OCI-LY1 (cell line): ENCODE data around the gene KLHL14.

Source experiments
- H2AFZ ChIP-seq: fragments of 200-600 bp; sonication (generic), shearing (Covaris generic); 2 replicates; pipeline ENCODE4 v1.6.0; 2014; ENCODE audit warnings: antibody characterized with exemption, mild to moderate bottlenecking, low read length
- H3F3A ChIP-seq: fragments of 200-600 bp; sonication (generic), shearing (Covaris generic); 2 replicates; pipeline ENCODE4 v1.6.0; 2014; ENCODE audit warnings: mild to moderate bottlenecking, antibody characterized with exemption, low read length, moderate library complexity; ENCODE audit not compliant: insufficient read depth
- H3K27ac ChIP-seq: fragments of 200-600 bp; sonication (generic); 2 replicates; pipeline ENCODE4 v1.5.1; 2014; ENCODE audit warnings: low read length, mixed run types, mild to moderate bottlenecking, low read depth; ENCODE audit not compliant: poor library complexity, severe bottlenecking
- H3K27me3 ChIP-seq: fragments of 200-600 bp; sonication (generic); 2 replicates; pipeline ENCODE4 v1.6.0; 2014; ENCODE audit warnings: antibody characterized with exemption, mild to moderate bottlenecking, low read length, moderate library complexity; ENCODE audit not compliant: insufficient read depth
- H3K36me3 ChIP-seq: fragments of 200-600 bp; sonication (generic); 2 replicates; pipeline ENCODE4 v1.6.1; 2014; ENCODE audit warnings: mild to moderate bottlenecking, antibody characterized with exemption, low read length, moderate library complexity, mixed read lengths; ENCODE audit not compliant: insufficient read depth
- H3K4me1 ChIP-seq: fragments of 200-600 bp; sonication (generic); 2 replicates; pipeline ENCODE4 v1.5.1; 2014; ENCODE audit warnings: mild to moderate bottlenecking, low read length, moderate library complexity; ENCODE audit not compliant: insufficient read depth, severe bottlenecking
- H3K4me2 ChIP-seq: fragments of 200-600 bp; sonication (generic), shearing (Covaris generic); 2 replicates; pipeline ENCODE4 v1.6.1; 2014; ENCODE audit warnings: low read length
- H3K4me3 ChIP-seq: fragments of 200-600 bp; sonication (generic); 2 replicates; pipeline ENCODE4 v1.5.1; 2014; ENCODE audit warnings: low read length, low read depth, mild to moderate bottlenecking, mixed read lengths; ENCODE audit not compliant: poor library complexity, severe bottlenecking
- H3K79me2 ChIP-seq: fragments of 200-600 bp; shearing (Covaris generic); 2 replicates; pipeline ENCODE4 v1.6.1; 2016; ENCODE audit warnings: mixed run types, low read length, mixed read lengths; ENCODE audit not compliant: insufficient read depth
- H3K9ac ChIP-seq: fragments of 200-600 bp; sonication (generic), shearing (Covaris generic); 2 replicates; pipeline ENCODE4 v1.6.1; 2014; ENCODE audit warnings: mild to moderate bottlenecking, low read length, mixed read lengths
- H3K9me2 ChIP-seq: fragments of 200-600 bp; sonication (generic), shearing (Covaris generic); 2 replicates; pipeline ENCODE4 v1.6.1; 2014; ENCODE audit warnings: low read depth, mild to moderate bottlenecking, low read length, mixed read lengths
- H3K9me3 ChIP-seq: fragments of 200-600 bp; shearing (Covaris generic); 2 replicates; pipeline ENCODE4 v1.6.1; 2014; ENCODE audit warnings: low read length, mixed read lengths
- H4K20me1 ChIP-seq: fragments of 200-600 bp; sonication (generic), shearing (Covaris generic); 2 replicates; pipeline ENCODE4 v1.6.0; 2016; ENCODE audit warnings: mild to moderate bottlenecking, low read length; ENCODE audit not compliant: insufficient read depth
- CTCF ChIP-seq: fragments of 200-600 bp; sonication (generic), shearing (Covaris generic); IDR thresholded peaks from 2 replicates; pipeline ENCODE4 v1.5.1; 2017; ENCODE audit warnings: mild to moderate bottlenecking, antibody characterized with exemption, low read length, moderate library complexity, mixed read lengths
- EZH2 ChIP-seq: fragments of 200-600 bp; sonication (generic), shearing (Covaris generic); IDR thresholded peaks from 2 replicates; pipeline ENCODE4 v1.8.0; 2017; ENCODE audit warnings: borderline replicate concordance, mixed run types, mild to moderate bottlenecking, antibody characterized with exemption, low read length, moderate library complexity, mixed read lengths

KLHL14 gene

GRCh38 chr18:32750328-32750727, 22.5 kb downstream of the KLHL14 start:
- no peaks in the 10 kb centered on the region for H3K79me2 ChIP-seq
- H3K9ac ChIP-seq = no peak overlapping the region
- H3K9me3 ChIP-seq = no peaks in the 10 kb centered on the region
- H3F3A ChIP-seq = 0 out of 2 replicates have a peak, but pooled peaks cover 3% of the 10 kb centered on the region
- H3K9me2 ChIP-seq = no peaks in the 10 kb centered on the region
- no peaks in the 10 kb centered on the region for H4K20me1 ChIP-seq
- TF ChIP-seq EZH2 = no peak
- no peak overlapping the region for H3K4me3 ChIP-seq
- peaks cover 35% of the 10 kb centered on the region for H3K4me1 ChIP-seq
- no peak overlapping the region for H3K27ac ChIP-seq
- H3K27me3 ChIP-seq = no peaks in the 10 kb centered on the region
- H2AFZ ChIP-seq = no peak overlapping the region
- H3K36me3 ChIP-seq = peaks cover 9% of the 10 kb centered on the region
- H3K4me2 ChIP-seq = no peak overlapping the region

DNA sequence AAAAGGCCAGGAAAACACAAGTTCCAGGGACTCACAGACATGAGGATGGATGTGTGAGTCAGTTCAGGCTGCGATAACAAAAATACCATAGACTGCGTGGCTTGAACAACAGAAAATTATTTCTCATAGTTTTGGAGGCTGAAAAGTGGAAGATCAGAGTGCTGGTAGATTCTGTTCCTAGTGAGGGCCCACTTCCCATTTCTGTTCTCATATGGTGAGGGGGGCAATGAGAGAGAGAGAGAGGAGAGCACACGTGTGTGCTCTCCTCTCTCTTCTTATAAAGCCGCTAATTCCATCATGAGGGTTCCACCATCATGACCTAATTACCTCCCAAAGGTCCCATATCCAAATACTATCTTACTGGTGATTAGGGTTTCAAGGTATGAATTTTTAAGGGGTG, 23.0 kb downstream of the KLHL14 start:
- Histone ChIP-seq H3K9me3 (no peaks in the 10 kb centered on the region), H3K4me3 (no peak overlapping the region), H3F3A (0 out of 2 replicates have a peak, but pooled peaks cover 3% of the 10 kb centered on the region), H4K20me1 (no peaks in the 10 kb centered on the region), H3K9ac (no peak overlapping the region), H3K79me2 (no peaks in the 10 kb centered on the region), H3K27ac (no peak overlapping the region), H2AFZ (no peak overlapping the region), H3K36me3 (peaks cover 9% of the 10 kb centered on the region), H3K27me3 (no peaks in the 10 kb centered on the region), H3K4me2 (no peak overlapping the region), H3K4me1 (peaks cover 35% of the 10 kb centered on the region), H3K9me2 (no peaks in the 10 kb centered on the region)
- TF ChIP-seq CTCF (no peak), EZH2 (no peak)

GRCh38 chr18:32742579-32742978, 30.2 kb downstream of the KLHL14 start:
- H3K27ac ChIP-seq = no peak overlapping the region
- H3K27me3 ChIP-seq = no peaks in the 10 kb centered on the region
- H3K4me3 ChIP-seq = no peak overlapping the region
- no peaks in the 10 kb centered on the region for H3K9me3 ChIP-seq
- H3K79me2 ChIP-seq = no peaks in the 10 kb centered on the region
- H3K9ac ChIP-seq = no peak overlapping the region
- H3K4me1 ChIP-seq = peaks cover 27% of the 10 kb centered on the region
- H3K36me3 ChIP-seq = peaks cover 19% of the 10 kb centered on the region; the same call in 1 of the 2 replicates
- H3K4me2 ChIP-seq = no peak overlapping the region; the same call in 1 of the 2 replicates
- H2AFZ ChIP-seq = no peak overlapping the region
- no peaks in the 10 kb centered on the region for H3F3A ChIP-seq
- TF ChIP-seq CTCF (no peak), EZH2 (no peak)
- H3K9me2 ChIP-seq = no peaks in the 10 kb centered on the region
- no peaks in the 10 kb centered on the region for H4K20me1 ChIP-seq

GRCh38 chr18:32735781-32736180, 37.0 kb downstream of the KLHL14 start:
- peaks cover 23% of the 10 kb centered on the region for H3K4me1 ChIP-seq
- no peak overlapping the region for H3K9ac ChIP-seq
- H3K27me3 ChIP-seq = no peaks in the 10 kb centered on the region
- H3K9me2 ChIP-seq = no peaks in the 10 kb centered on the region
- no peak for TF ChIP-seq EZH2
- no peak for TF ChIP-seq CTCF
- H3K4me2 ChIP-seq = no peak overlapping the region
- H3K27ac ChIP-seq = no peak overlapping the region
- no peaks in the 10 kb centered on the region for H3K79me2 ChIP-seq
- no peaks in the 10 kb centered on the region for H3F3A ChIP-seq
- no peak overlapping the region for H3K4me3 ChIP-seq
- H3K9me3 ChIP-seq = no peaks in the 10 kb centered on the region
- no peak overlapping the region for H2AFZ ChIP-seq
- no peaks in the 10 kb centered on the region for H4K20me1 ChIP-seq
- H3K36me3 ChIP-seq = peaks cover 60% of the 10 kb centered on the region
